Caco-2 (cell line): ENCODE measurements around the gene XPO4. TPM values are rescaled to one million over a fixed set of nuclear protein-coding genes. Genes with fewer than 3 reads are reported as not detected.
"Not testable (repeated sequence)": the region's sequence is repeated elsewhere in the genome, so short reads cannot be mapped to it uniquely, and the experiment has no call there.

Experiments
- Bru-seq: library from RNA; stranded (reverse); fragments of 400-500 nt; gene quantifications from one replicate; lab custom pipeline; 2021; lab: Mats Ljungman, UMichigan
- BruChase-seq, 2 experiments: library from RNA; stranded (reverse); fragments of 400-500 nt; gene quantifications; one replicate each; lab custom pipeline; 2021; lab: Mats Ljungman, UMichigan
- BruUV-seq: library from RNA; stranded (reverse); fragments of 400-500 nt; replicated peaks from 2 replicates; lab custom pipeline; 2021; lab: Mats Ljungman, UMichigan
- CTCF ChIA-PET: fragments of 300-600 bp; sonication (Branson Sonifier 250); formaldehyde crosslinking; loops from one replicate; lab custom pipeline; 2022; ENCODE audit warnings: antibody characterized with exemption; lab: Charles Lee
- POLR2A ChIA-PET: fragments of 300-600 bp; sonication (Branson Sonifier 250); formaldehyde crosslinking; loops from one replicate; lab custom pipeline; 2022; ENCODE audit warnings: antibody characterized with exemption; lab: Charles Lee
- DNase-seq, 2 experiments: peaks; one replicate each; pipeline versions ENCODE4 v3.0.0 to v3.0.0-alpha.2; 2020 to 2022
- H3K27me3 ChIP-seq: replicated peaks from 2 replicates; pipeline ENCODE4 v1.6.0; 2011; ENCODE audit warnings: low read length; ENCODE audit not compliant: control insufficient read depth, insufficient read depth
- H3K36me3 ChIP-seq: 2 replicates; pipeline ENCODE4 v1.5.1; 2011; ENCODE audit warnings: low read length; ENCODE audit not compliant: control insufficient read depth, insufficient read depth
- H3K4me1 ChIP-seq: fragments of 250-450 bp; sonication (Bioruptor Pico); 2 replicates; pipeline ENCODE4 v1.5.1; 2020; ENCODE audit warnings: mild to moderate bottlenecking
- H3K4me3 ChIP-seq: 2 replicates; pipeline ENCODE4 v1.5.1; 2011; ENCODE audit warnings: low read depth, mild to moderate bottlenecking, control low read depth, low read length
- H3K9me3 ChIP-seq: fragments of 250-450 bp; sonication (Bioruptor Pico); 2 replicates; pipeline ENCODE4 v1.5.1; 2020; ENCODE audit warnings: mild to moderate bottlenecking, moderate library complexity
- H3K27ac Mint-ChIP-seq: one replicate; pipeline ENCODE4 v1.8.0; 2022; ENCODE audit warnings: mixed read lengths; ENCODE audit not compliant: unreplicated experiment
- H3K27me3 Mint-ChIP-seq: one replicate; pipeline ENCODE4 v1.8.0; 2022; ENCODE audit warnings: mixed read lengths; ENCODE audit not compliant: insufficient read depth, unreplicated experiment
- H3K36me3 Mint-ChIP-seq: one replicate; pipeline ENCODE4 v1.8.0; 2022; ENCODE audit warnings: mild to moderate bottlenecking, mixed read lengths; ENCODE audit not compliant: insufficient read depth, unreplicated experiment
- H3K4me1 Mint-ChIP-seq: one replicate; pipeline ENCODE4 v1.8.0; 2022; ENCODE audit warnings: low read depth, mixed read lengths; ENCODE audit not compliant: unreplicated experiment
- H3K4me3 Mint-ChIP-seq: one replicate; pipeline ENCODE4 v1.8.0; 2022; ENCODE audit warnings: mild to moderate bottlenecking, moderate library complexity, mixed read lengths; ENCODE audit not compliant: unreplicated experiment
- H3K9me3 Mint-ChIP-seq: one replicate; pipeline ENCODE4 v1.8.0; 2022; ENCODE audit warnings: mixed read lengths; ENCODE audit not compliant: unreplicated experiment
- intact Hi-C: fragments of 100-400 bp; cut with micrococcal nuclease; formaldehyde crosslinking; loops from one replicate; pipeline ENCODE4 v1.10.0; 2022; ENCODE audit not compliant: unreplicated experiment
- long read RNA-seq: library from polyadenylated mRNA; stranded (forward); transcript quantifications from one replicate; pipeline ENCODE4 v2.0.0, GENCODE V29; 2022
- total RNA-seq: library from RNA; stranded (reverse); gene quantifications from 2 replicates; pipeline ENCODE4 v1.2.3, GENCODE V29; 2022
- TF ChIP-seq, protein P1 (sequence below), 2 experiments: fragments of 200-600 bp in 1 of 2; IDR thresholded peaks; 1 replicate in 1 of 2; 2 replicates in 1 of 2; pipeline versions ENCODE4 v1.5.1 to v1.8.0; 2011 to 2022; ENCODE audit warnings: antibody characterized with exemption in 1 of 2, control low read depth in 1 of 2, inconsistent platforms in 1 of 2, low read depth in 1 of 2, low read length in 1 of 2, mild to moderate bottlenecking in 1 of 2, moderate library complexity in 1 of 2; ENCODE audit not compliant: insufficient read depth in 1 of 2, severe bottlenecking in 1 of 2, unreplicated experiment in 1 of 2

XPO4 gene
- total RNA-seq, result 31.3 and 33.3 TPM in 2 replicates
- percentile 93 among the genes with signal in this experiment for Bru-seq, nascent RNA
- BruChase-seq, experiment 1, labeled RNA remaining after a 2-hour chase, result percentile 93 among the genes with signal in this experiment
- BruChase-seq, experiment 2, labeled RNA remaining after a 6-hour chase, result percentile 91 among the genes with signal in this experiment
- long read RNA-seq, full-length matches to known transcripts, result 6 of 32 reads
- long read RNA-seq, partial matches to known transcripts, result 8 of 32 reads
- long read RNA-seq, other reads (novel, unspliced or antisense), result 18 of 32 reads

DNA sequence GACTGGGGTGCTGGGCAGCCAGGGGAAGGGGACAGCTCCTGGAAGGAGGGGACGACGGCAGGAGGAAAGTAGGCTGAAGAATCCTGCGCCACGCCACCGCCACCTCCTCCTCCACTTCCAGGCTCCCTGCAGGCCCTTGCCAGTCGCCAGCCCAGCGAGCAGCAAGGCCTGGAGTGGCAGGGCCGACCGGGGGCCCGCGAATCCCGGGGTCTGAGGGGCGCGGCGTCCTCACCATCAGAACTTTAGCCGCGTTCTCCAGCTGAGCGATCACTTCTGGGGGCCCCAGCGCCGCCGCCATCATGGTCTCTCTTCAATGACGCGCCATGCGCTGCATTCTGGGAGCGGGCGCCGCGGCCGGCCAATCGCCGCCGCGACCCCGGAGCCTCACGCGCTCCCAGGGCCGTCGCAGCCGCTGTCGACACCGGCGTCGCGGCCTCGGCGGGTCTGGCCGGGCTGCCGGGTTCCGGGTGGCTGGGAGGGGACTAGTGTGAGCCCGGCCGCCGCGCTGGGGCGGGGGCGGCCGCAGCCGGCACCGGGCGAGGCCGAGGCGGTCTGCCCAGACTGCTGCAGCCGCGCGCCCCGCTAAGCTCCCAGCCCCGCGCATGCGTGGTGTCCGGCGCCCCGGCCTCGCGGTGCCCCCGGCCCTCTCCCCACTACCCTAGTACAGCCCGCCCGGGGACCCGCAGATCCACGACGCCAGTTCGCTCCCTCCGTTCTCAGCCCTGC lies at the start of gene XPO4:
Gene XPO4 (minus strand): TSS at position 309 of the 726 bp plus-strand sequence. CDS start 8 bp downstream, at position 301.
- Histone ChIP-seq H3K4me1 (peaks cover 5% of the 10 kb centered on the region; the same call in 1 of the 2 replicates), H3K36me3 (no peaks in the 10 kb centered on the region), H3K27me3 (no peaks in the 10 kb centered on the region), H3K9me3 (no peaks in the 10 kb centered on the region), H3K4me3 (peak within 1 kb of the TSS; percentile 93)
- Mint-ChIP-seq H3K4me3 (peak within 1 kb of the TSS; percentile 99), H3K27ac (peak within 1 kb of the TSS; percentile 99), H3K36me3 (peaks cover 27% of the 10 kb centered on the region), H3K9me3 (no peaks in the 10 kb centered on the region), H3K27me3 (no peaks in the 10 kb centered on the region), H3K4me1 (peaks cover 7% of the 10 kb centered on the region)
- ChIA-PET POLR2A (interaction anchor here (1.0 to 2.8 kb wide), 3 partner anchors 20 to 274 kb away, joined by 6 to 13 read pairs (median 12); partner anchors contain the start of genes MRPL57 and SKA3), CTCF (interaction anchor here (1.5 kb wide), 1 partner anchor 22 kb away, joined by 4 read pairs; no protein-coding TSS in a partner anchor)
- TF ChIP-seq, protein P1, sequence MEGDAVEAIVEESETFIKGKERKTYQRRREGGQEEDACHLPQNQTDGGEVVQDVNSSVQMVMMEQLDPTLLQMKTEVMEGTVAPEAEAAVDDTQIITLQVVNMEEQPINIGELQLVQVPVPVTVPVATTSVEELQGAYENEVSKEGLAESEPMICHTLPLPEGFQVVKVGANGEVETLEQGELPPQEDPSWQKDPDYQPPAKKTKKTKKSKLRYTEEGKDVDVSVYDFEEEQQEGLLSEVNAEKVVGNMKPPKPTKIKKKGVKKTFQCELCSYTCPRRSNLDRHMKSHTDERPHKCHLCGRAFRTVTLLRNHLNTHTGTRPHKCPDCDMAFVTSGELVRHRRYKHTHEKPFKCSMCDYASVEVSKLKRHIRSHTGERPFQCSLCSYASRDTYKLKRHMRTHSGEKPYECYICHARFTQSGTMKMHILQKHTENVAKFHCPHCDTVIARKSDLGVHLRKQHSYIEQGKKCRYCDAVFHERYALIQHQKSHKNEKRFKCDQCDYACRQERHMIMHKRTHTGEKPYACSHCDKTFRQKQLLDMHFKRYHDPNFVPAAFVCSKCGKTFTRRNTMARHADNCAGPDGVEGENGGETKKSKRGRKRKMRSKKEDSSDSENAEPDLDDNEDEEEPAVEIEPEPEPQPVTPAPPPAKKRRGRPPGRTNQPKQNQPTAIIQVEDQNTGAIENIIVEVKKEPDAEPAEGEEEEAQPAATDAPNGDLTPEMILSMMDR (IDR thresholded peaks at IDR 0.05; ENCODE audit: insufficient read depth in 1 of 2, low read depth in 1 of 2, low read length in 1 of 2, severe bottlenecking in 1 of 2, unreplicated experiment in 1 of 2), result no peak
- peak; percentile 87 to 93 for DNase-seq
- intact Hi-C loops, result loop anchor here (2.0 kb wide), 1 partner anchor 14 kb away; no protein-coding TSS in a partner anchor
- BruUV-seq, result no TSS peak

DNA sequence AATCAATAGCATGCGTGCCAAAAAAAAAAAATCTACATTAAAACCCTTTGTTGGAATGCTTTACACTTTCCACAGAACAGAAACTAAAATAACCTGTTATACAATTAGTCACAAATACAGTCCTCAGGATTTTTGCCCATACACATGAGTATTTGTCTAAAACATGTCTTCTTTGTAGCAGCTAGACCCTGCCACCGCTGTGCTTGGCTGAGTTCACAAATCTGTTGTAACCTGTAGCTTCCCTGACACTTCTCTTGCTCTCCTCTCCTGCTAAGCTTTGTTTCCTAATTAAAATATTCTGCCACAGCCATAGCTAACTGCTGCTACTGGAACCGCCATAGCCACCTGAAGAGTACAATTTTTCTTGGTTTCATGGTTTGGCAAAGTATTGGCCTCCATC lies 45.5 kb upstream of the XPO4 start:
- BruUV-seq, H3K9me3 ChIP-seq, H3K4me3 ChIP-seq, H3K27me3 ChIP-seq, H3K4me3 Mint-ChIP-seq, CTCF ChIA-PET, POLR2A ChIA-PET, H3K27ac Mint-ChIP-seq, H3K36me3 ChIP-seq, DNase-seq, H3K27me3 Mint-ChIP-seq: not testable (repeated sequence)
- Mint-ChIP-seq H3K4me1 (peaks cover 34% of the 10 kb centered on the region), H3K9me3 (peaks cover 10% of the 10 kb centered on the region), H3K36me3 (peaks cover 14% of the 10 kb centered on the region)
- intact Hi-C loops, result loop anchor here (10.0 kb wide), 1 partner anchor 47 kb away; no protein-coding TSS in a partner anchor
- H3K4me1 ChIP-seq, result peaks cover 34% of the 10 kb centered on the region

DNA sequence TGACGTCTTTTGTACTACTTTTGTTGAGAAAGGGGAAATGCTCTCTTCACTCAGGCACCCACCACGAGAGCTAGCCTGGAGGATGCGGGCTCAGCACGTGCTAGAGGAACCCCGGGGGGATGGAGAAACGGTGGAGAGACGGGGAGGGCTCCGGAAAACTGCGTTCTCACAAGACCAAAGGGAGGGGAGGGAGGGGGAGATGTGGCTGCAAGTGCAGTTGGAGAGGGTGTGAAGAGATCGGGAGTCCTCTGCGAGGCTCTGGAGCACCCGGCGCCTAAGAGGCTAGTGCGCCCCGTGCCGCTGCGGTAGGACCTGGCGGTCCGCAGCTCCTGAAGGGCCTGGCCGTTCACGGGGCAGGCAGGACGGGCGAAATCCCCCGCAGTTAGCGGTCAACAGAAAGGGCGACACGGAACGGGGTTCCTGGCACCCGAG lies 43.4 kb upstream of the XPO4 start:
- Mint-ChIP-seq H3K36me3 (peaks cover 10% of the 10 kb centered on the region), H3K9me3 (peaks cover 10% of the 10 kb centered on the region), H3K4me1 (peaks cover 30% of the 10 kb centered on the region), H3K27ac (no peak overlapping the region), H3K4me3 (no peak overlapping the region), H3K27me3 (no peaks in the 10 kb centered on the region)
- Histone ChIP-seq H3K4me3 (no peak overlapping the region), H3K27me3 (no peaks in the 10 kb centered on the region), H3K4me1 (peaks cover 22% of the 10 kb centered on the region), H3K9me3 (no peaks in the 10 kb centered on the region; the same call in 1 of the 2 replicates), H3K36me3 (no peaks in the 10 kb centered on the region)
- TF ChIP-seq, protein P1 (IDR thresholded peaks at IDR 0.05; ENCODE audit: insufficient read depth in 1 of 2, low read depth in 1 of 2, low read length in 1 of 2, severe bottlenecking in 1 of 2, unreplicated experiment in 1 of 2), result no peak
- no peak for DNase-seq
- intact Hi-C loops, result loop anchor here (10.0 kb wide), 1 partner anchor 49 kb away; no protein-coding TSS in a partner anchor
- ChIA-PET CTCF (no interaction called here), POLR2A (no interaction called here)
- BruUV-seq, result no TSS peak
